ENCODE results near the gene ZNF438. TPM values are rescaled to one million over a fixed set of nuclear protein-coding genes. Genes with fewer than 3 reads are reported as not detected.

ZNF438 gene
- polyA plus RNA-seq, 3 donors: 5.4 to 11.1 (median 9.3) TPM

DNA sequence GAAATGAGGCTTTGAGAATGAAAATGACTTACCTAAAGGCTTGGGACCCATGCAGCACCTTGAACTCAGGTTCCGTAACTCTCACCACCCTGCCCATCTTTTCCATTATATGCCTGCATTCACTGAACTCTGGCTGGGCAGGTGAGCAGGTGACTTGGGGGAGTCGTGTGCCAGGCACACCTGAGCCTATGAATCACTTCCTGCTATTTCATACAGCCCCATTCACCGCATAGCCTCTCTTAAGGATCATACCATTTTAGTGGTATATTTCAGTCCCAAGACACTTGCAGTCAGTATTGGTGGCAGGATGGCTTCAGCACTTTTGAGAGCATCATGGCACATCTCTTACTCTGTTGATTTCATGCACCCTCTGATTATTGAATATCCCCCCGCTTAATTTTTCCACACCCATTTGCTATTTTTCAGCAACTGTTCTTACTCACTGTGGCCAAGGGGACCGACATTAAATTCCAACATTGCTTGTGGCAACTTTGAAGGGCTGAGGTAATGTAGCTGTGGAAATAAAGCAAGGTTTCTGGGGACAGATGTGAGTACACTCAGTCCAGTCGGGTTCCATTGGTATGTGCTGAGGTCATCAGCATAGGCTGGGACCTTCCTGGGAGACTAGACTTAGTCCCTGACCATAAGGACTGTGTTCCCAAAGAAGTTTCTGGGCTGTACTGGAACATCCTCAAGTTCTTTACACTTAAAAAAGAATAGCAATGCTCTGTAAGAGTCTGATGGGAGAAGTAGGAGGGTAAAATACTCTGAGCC, 39.8 kb upstream of the ZNF438 start:
- DNase-seq: no peak

GRCh38 chr10:31070691-31071090, 39.0 kb upstream of the ZNF438 start:
- Histone ChIP-seq H3K4me1 (ENCODE audit: control insufficient read depth in 1 of 2, insufficient read depth in 2 of 2, low read length in 2 of 2) (no peaks in the 10 kb centered on the region), H3K27ac (ENCODE audit: low read depth in 1 of 2, low read length in 2 of 2) (no peak overlapping the region), H2AFZ (ENCODE audit: insufficient read depth, low read depth, low read length, poor library complexity, severe bottlenecking) (no peak overlapping the region), H3K4me2 (replicated peaks; ENCODE audit: extremely low read depth, low read length, poor library complexity, severe bottlenecking) (no peak overlapping the region), H3K79me2 (ENCODE audit: insufficient read depth, low read length) (no peaks in the 10 kb centered on the region), H3K36me3 (replicated peaks in 1 of 2; ENCODE audit: control insufficient read depth in 1 of 2, insufficient read depth in 2 of 2, low read length in 2 of 2) (no peaks in the 10 kb centered on the region), H3K27me3 (ENCODE audit: control insufficient read depth in 2 of 2, insufficient read depth in 2 of 2, low read length in 2 of 2) (no peaks in the 10 kb centered on the region), H4K20me1 (ENCODE audit: insufficient read depth, low read length) (no peaks in the 10 kb centered on the region), H3K9ac (ENCODE audit: insufficient read depth, low read length, poor library complexity, severe bottlenecking) (no peak overlapping the region), H3K4me3 (replicated peaks in 1 of 3; ENCODE audit: low read depth in 2 of 3, low read length in 3 of 3) (no peak overlapping the region), H3K9me3 (replicated peaks in 1 of 2; ENCODE audit: control insufficient read depth in 1 of 2, insufficient read depth in 1 of 2, low read length in 2 of 2) (no peaks in the 10 kb centered on the region)
- intact Hi-C loops (cut with micrococcal nuclease): no loop called here
- H3K4me1 Mint-ChIP-seq: peaks cover 2% of the 10 kb centered on the region
- H3K27ac Mint-ChIP-seq: no peak overlapping the region
- TF ChIP-seq, protein P1, sequence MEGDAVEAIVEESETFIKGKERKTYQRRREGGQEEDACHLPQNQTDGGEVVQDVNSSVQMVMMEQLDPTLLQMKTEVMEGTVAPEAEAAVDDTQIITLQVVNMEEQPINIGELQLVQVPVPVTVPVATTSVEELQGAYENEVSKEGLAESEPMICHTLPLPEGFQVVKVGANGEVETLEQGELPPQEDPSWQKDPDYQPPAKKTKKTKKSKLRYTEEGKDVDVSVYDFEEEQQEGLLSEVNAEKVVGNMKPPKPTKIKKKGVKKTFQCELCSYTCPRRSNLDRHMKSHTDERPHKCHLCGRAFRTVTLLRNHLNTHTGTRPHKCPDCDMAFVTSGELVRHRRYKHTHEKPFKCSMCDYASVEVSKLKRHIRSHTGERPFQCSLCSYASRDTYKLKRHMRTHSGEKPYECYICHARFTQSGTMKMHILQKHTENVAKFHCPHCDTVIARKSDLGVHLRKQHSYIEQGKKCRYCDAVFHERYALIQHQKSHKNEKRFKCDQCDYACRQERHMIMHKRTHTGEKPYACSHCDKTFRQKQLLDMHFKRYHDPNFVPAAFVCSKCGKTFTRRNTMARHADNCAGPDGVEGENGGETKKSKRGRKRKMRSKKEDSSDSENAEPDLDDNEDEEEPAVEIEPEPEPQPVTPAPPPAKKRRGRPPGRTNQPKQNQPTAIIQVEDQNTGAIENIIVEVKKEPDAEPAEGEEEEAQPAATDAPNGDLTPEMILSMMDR (IDR thresholded peaks at IDR 0.05): no peak
- no peak for DNase-seq
- no peaks in the 10 kb centered on the region for H3K36me3 Mint-ChIP-seq
- peaks cover 0 to 2% (median 0%) of the 10 kb centered on the region in 7 donors for H3K9me3 Mint-ChIP-seq
- WGBS (ENCODE audit: insufficient coverage): no CpG with 5 or more reads among the region's 2 CpGs
- H3K4me3 Mint-ChIP-seq: no peak overlapping the region
- H3K27me3 Mint-ChIP-seq (ENCODE audit: low read depth in 3 of 3): peaks cover 0 to 5% (median 1%) of the 10 kb centered on the region in 3 donors

More for the DNA sequence above, 39.8 kb upstream of the ZNF438 start:
- Mint-ChIP-seq H3K4me1 (peaks cover 2% of the 10 kb centered on the region), H3K27ac (no peak overlapping the region), H3K9me3 (peaks cover 0 to 2% (median 0%) of the 10 kb centered on the region in 7 donors), H3K27me3 (ENCODE audit: low read depth in 3 of 3) (peaks cover 0 to 5% (median 1%) of the 10 kb centered on the region in 3 donors), H3K36me3 (no peaks in the 10 kb centered on the region), H3K4me3 (no peak overlapping the region)
- no peak overlapping the region for H2AFZ ChIP-seq (ENCODE audit: insufficient read depth, low read depth, low read length, poor library complexity, severe bottlenecking)
- H3K4me3 ChIP-seq (replicated peaks in 1 of 3; ENCODE audit: low read depth in 2 of 3, low read length in 3 of 3): no peak overlapping the region
- no peaks in the 10 kb centered on the region for H3K79me2 ChIP-seq (ENCODE audit: insufficient read depth, low read length)
- TF ChIP-seq, protein P1 (IDR thresholded peaks at IDR 0.05): no peak
- WGBS (ENCODE audit: insufficient coverage): 58% methylated on average over 2 of the region's 6 CpGs
- H3K4me1 ChIP-seq (ENCODE audit: control insufficient read depth in 1 of 2, insufficient read depth in 2 of 2, low read length in 2 of 2): no peaks in the 10 kb centered on the region
- H3K9me3 ChIP-seq (replicated peaks in 1 of 2; ENCODE audit: control insufficient read depth in 1 of 2, insufficient read depth in 1 of 2, low read length in 2 of 2): no peaks in the 10 kb centered on the region
- no peaks in the 10 kb centered on the region for H3K36me3 ChIP-seq (replicated peaks in 1 of 2; ENCODE audit: control insufficient read depth in 1 of 2, insufficient read depth in 2 of 2, low read length in 2 of 2)
- H4K20me1 ChIP-seq (ENCODE audit: insufficient read depth, low read length): no peaks in the 10 kb centered on the region
- H3K9ac ChIP-seq (ENCODE audit: insufficient read depth, low read length, poor library complexity, severe bottlenecking): no peak overlapping the region
- no peak overlapping the region for H3K4me2 ChIP-seq (replicated peaks; ENCODE audit: extremely low read depth, low read length, poor library complexity, severe bottlenecking)
- H3K27ac ChIP-seq (ENCODE audit: low read depth in 1 of 2, low read length in 2 of 2): no peak overlapping the region
- no peaks in the 10 kb centered on the region for H3K27me3 ChIP-seq (ENCODE audit: control insufficient read depth in 2 of 2, insufficient read depth in 2 of 2, low read length in 2 of 2)
- intact Hi-C loops (cut with micrococcal nuclease): no loop called here
